Left renal cortex interstitium (tissue), 4 donors: Measurements from ENCODE around the gene FGD4. TPM values are rescaled to one million over a fixed set of nuclear protein-coding genes. Genes with fewer than 3 reads are reported as not detected.
"Not testable (repeated sequence)": the region's sequence is repeated elsewhere in the genome, so short reads cannot be mapped to it uniquely, and the experiment has no call there.

Experiments
- DNase-seq, 4 donors: peaks; one replicate each; pipeline ENCODE4 v3.0.0-alpha.2; 2013; ENCODE audit warnings: low read depth in 4 of 4, low spot score in 2 of 4, missing footprints in 1 of 4
- polyA plus RNA-seq, 4 donors: library from polyadenylated mRNA; unstranded; fragments of 120-200 nt; gene quantifications; one replicate each; pipeline ENCODE4 v1.2.1, GENCODE V29; 2013; ENCODE audit not compliant: insufficient read length in 4 of 4

FGD4 gene
- polyA plus RNA-seq, 4 donors: 14.2 to 18.5 (median 16.9) TPM

DNA sequence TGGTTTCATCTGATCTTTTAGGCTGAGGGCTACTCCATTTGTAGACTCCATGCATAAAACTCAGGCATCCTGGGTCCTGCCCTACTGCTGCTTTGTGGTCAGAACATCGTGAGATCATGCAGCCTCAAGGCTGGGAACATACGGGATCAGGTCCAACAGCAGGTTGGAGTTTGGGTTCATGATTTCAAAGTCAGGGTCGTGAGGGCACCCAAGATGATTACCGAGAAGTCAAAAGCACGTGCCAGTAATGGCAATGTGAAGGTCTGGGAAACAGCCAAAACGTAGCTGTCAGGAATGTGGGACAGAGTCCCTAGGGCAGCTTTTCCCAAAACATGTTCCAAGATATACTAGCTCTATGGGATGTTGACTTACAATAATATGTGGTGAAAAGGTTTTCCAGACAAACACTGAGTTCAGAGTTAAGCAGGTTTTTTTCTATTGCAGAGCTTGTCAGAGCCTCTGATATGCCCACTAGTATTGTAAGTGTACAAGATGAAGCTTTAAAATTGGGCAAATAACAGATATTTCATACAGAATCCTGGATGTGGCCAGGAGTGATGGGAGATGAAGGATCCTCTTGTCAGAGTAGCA, 149.4 kb downstream of the FGD4 start:
- DNase-seq: no peak

DNA sequence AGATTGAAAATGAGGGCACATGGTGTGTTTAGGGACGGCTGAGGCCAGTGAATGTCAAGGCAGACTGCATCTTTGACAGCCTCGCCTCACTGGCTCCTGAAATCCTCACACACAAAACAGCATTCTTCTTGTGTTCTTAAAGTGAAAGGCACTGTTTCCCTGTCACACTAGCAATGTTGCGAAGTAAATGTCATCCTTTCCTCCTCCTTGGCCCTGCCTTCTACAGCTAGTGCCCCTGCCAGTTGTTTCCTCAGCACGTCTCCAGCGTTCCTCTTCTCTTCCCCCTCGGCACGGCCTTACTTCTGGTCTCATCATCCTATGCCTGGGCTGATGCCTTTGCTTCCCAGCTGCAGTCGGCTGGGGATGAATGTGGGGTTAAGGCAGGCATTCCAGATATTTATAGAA, 150.3 kb downstream of the FGD4 start:
- DNase-seq: no peak

DNA sequence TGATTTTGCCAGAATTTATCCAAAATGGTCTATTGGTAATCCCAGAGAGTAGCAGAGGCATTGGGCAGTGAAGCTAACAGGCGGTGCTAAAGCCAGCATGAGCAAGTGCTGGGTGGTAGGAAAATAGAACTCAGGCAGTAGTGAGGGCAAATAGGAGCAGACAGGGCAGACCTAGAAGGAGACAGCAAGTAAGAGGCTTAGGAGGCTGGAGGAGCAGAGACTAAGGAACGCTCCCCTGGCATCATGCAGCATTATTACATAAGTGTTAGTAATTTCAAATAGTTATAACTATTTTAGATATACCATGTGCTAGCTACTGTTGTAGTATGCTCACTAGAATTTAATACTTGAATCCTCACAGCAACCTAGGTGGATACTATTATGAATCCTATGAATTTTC, 151.7 kb downstream of the FGD4 start:
- DNase-seq: no peak

DNA sequence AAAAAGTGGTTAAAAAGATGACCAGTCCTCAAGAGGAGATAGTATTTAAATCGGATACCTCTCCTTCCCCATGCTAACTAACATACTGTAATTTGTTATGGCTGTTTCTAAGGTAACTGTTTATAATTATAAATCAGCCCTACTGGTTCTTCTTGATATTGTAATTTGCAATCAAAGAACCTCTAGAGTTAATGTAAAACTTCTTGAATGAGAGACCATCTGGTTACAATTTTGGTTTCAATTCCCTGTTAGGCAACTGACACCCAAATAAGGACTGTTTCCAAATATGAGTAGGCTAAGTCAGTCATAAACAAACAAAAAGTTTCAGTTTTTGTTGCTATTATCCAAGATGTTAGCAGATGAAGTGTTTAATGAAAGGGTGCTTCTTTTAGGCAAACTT, 159.5 kb downstream of the FGD4 start:
- no peak for DNase-seq

DNA sequence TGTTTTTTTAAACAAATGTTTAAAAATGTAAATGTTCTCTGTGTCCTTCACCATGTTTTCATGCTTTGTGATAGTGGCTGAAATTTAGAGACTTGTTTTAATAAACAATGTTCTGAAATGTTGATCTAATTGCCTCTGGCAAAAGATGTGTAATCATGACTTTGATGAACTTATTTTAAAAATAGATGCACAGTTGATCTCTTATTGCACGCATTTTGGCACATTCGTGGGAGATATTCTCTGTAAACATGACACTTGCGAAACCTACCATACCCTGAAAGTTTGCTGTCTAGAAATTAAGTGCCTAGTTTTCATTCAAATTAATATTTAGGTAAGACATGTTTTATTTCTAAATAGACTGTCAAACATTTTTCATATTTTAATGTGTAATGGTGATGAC, 160.1 kb downstream of the FGD4 start:
- no peak for DNase-seq

DNA sequence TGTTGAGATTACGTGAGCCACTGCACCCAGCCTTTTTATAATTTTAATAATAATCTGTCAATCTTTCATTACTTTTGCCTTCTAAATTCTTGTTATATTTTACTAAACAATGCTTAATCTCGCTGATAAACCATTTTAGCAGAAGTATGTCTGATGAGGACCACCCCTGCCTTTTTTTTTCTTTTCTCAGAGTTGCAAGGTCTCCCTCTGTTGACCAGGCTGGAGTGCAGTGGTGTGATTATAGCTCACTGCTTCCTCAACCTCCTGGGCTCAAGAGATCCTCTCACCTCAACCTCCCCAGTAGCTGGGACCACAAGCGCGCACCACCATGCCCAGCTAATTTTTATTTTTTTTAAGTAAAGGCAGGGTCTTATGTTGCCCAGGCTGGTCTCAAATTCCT, 161.2 kb downstream of the FGD4 start:
- no peak for DNase-seq

DNA sequence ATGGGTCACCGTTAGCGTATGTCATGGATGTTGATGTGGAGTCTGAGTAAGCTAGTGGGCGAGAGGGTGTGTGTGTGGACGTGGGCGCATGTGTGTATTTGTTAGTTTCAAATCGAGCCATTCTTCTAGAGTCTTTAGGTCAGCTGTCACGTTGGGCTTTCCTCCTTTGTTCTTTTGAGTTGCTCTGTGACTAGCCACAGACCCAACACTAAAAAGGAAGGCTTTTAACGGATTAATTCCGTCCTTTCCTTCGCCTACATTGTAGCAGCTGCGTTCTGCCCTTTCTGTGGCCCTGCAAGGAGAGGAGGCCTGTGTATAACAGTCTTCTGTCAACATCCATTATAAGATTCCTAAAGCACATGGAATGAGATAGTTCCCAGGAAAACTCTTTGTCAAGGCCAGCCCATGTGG, 162.6 kb downstream of the FGD4 start:
- no peak for DNase-seq

DNA sequence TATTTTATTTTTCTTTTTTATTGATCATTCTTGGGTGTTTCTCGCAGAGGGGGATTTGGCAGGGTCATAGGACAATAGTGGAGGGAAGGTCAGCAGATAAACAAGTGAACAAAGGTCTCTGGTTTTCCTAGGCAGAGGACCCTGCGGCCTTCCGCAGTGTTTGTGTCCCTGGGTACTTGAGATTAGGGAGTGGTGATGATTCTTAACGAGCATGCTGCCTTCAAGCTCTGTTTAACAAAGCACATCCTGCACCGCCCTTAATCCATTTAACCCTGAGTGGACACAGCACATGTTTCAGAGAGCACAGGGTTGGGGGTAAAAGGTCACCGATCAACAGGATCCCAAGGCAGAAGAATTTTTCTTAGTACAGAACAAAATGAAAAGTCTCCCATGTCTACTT, 163.1 kb downstream of the FGD4 start:
- DNase-seq: not testable (repeated sequence)

DNA sequence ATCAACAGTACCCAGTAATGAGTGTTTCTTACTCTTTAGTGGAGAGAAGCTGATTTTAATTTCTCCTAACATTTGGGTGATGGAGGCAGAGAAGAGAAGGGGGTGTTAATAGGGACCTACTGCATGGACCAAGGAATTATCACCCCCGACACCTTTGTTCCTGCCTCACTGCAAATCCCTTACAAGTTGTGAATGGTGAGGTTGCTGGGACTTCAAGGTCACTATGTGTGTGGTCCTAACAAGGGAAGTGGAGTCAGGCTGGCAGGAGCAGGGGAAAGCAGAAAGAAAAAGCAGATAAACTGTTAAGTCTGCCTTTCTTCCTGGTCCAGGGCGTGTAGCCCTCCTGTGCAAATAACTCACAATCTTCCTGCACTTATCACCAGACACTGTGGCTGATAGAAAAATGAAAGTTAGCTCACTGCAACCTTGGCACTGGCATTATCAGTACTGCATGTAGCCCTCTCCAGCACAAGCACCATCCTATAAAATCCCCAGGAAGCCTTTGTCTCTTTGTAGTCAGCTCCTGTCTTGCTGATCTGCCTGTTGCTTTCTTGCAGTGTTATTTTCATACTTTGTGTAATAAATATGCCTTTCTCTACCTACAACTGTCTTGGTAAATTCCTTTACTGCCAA, 167.4 kb downstream of the FGD4 start:
- no peak for DNase-seq

DNA sequence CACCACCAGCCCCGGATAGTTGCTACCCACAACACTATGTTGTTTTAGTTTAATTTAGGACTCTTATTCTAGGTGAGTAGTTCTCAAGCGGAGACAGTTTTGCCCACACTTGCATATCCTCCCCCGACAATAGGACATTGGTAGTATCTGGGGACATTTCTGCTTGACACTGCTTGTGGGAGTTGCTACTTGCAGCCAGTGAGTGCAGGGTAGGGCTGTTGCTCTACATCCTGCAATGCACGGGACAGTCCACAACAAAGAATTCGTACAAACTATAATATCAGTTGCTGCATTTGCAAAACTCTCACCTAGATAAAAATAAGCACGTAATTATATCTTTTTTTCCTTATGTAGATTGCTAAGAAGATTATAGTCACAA, 167.9 kb downstream of the FGD4 start:
- DNase-seq: no peak

DNA sequence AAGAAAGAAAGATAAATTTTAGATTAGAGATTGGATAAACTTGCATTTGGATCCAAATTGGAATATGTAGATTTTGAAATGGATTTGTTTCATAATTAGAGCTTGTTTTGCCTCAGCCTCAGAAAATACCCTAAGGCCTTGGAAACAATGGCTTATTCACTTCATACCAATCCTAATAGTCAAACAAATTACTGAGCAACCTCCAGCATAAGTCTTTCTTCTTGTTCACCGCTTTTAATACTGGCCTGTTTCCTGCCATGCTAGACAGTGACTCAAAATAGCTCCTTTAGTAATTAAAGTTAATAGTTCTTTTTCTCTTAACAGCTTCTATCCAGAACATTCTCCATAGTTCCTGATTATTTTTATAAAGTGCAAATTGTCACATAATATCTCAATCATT, 168.9 kb downstream of the FGD4 start:
- DNase-seq: no peak

DNA sequence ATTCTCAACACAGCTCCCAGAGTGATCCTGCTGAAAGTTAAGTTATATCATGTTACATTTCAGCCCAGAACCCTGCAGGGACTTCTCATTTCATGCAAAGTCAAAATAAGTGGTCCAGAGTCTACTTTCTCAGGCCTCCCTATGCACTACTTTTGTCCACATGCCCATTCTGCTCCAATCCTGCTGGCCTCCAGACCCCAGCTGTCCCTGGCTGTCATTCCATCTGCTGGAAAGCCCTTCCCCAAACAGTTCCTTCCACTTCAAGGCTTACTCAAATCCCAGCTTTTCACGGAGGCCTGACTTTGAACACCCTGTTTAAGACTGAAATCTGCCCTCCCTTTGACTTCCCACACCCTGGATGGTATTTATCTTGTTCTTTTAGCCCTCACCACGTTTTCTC, 169.9 kb downstream of the FGD4 start:
- DNase-seq: no peak

DNA sequence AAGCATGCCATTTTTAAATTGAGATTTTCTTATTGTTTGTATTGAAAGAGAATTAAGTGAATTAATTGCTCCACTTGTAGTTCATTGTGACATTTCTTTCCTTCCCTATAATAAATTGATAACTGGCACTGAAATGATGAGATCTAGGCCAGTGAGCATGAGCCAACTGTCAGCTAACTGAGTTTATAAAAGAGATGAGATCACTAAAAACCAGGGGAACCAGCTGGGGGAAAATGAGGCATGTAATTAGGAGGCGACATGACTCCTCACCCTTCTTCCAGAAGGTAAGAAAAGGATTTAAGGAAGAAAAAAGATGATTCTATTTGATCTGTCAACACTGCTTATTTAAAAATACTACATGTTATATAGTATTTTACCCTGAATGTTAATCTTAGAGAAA, 175.2 kb downstream of the FGD4 start:
- DNase-seq: no peak

DNA sequence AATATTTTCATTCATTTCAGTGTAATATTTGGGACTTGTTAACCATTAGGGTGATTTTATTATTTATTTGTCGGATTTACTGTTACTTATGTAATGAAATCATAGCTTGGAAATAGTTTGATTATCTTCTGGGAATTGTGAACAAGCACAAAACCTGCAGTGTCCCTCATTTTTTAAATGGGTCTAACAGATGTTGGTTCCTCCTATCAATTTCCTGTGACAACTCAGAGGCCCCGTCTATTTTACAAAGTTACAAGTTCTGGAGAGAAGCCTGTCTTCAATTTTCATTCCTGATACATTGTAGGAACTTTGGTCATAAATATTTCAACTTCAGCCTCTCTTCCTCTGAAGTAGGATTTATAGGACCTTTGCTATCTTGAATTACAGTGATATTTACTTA, 178.0 kb downstream of the FGD4 start:
- no peak for DNase-seq

DNA sequence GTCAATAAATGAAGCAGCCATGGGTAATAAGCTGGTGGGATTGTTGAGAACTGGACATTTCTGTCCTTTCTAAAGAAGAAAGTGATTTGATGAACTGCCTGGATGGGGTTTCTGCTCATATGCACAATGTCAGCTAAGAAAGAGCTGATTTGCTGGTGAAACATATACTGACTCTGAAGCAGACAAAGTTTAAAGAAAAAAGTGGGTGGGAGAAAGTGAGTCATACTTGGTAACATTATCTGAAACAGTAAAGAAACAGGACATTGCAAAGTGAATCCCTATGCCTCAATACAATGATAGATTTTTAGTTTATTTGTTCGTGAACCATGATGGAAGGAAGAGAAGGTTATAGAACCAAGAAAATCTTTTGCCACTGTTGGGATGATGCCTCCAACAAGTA, 184.2 kb downstream of the FGD4 start:
- DNase-seq: no peak

DNA sequence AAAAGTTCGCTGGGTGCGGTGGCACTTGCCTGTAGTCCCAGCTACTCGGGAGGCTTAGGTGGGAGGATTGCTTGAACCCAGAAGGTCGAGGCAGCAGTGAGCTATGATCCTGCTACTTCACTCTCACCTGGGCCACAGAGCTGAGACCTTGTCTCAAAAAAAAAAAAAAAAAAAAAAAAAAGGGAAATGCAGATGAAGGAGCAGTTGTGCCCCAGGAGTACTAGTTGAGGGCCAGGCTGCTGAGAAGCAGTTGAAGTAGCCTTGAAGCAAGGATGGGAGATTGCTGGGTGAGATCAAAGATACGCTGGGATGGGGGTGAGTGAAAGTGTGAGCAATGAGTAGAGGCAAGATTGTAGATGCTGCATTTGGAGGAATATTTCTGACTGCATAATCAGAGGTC, 186.3 kb downstream of the FGD4 start:
- no peak for DNase-seq

DNA sequence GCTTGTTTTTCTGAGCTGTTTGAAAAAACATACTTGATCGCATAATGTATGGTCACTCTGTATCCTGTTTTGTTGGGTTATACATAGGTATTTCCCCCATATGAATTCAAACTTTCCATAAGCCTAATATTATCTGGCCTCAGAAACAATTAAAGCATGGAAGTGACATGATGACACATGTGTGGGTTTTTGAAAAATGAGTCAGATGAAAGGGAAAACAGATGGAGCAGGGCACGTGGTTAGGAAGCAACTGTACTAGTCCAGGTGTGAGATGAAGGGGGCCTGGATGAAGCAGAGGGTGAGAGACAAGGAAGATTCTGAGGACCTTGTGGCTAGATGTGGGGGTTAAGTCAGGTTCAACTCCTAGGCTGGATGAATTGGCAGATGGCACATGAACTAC, 187.0 kb downstream of the FGD4 start:
- DNase-seq: no peak

DNA sequence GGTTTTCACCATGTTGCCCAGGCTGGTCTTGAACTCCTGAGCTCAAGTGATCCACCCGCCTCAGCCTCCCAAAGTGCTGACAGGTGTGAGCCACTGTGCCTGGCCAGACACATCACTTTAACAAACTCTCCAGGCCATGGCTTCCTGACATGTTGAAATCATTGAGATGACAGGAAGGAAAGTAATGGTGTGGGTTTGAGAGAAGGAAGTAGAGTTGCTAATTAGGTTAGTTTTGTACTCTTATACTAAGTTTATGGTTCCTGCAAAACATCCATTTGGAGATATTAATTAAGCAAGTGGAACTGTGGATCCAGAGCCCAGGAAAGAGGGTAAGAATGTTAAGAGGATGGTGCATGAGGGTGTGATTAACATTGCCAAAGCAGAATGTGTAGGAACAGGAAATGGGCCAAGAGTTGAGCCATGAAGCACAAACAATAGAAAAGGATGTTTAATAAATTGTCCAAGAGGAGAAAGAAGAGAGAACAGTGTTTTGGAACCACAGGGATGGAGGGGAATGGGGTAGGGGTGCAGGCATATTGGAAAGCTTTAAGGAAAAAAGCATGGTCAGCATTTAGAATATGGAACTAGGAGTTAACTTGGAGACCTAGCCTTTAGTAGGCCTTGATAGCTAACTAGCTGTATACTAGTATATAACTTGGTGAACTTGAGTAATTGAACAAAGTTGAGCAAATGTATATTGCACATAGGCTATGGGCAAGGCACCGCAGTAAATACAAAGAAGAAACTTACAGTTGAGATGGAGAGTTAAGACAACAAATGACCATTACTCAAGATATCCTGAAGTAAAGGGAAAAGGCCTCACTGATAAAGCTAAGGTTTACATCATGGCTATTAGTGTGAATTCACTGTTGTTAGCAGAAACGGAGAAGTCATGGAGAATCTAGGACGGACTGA, 188.5 kb downstream of the FGD4 start:
- no peak for DNase-seq

DNA sequence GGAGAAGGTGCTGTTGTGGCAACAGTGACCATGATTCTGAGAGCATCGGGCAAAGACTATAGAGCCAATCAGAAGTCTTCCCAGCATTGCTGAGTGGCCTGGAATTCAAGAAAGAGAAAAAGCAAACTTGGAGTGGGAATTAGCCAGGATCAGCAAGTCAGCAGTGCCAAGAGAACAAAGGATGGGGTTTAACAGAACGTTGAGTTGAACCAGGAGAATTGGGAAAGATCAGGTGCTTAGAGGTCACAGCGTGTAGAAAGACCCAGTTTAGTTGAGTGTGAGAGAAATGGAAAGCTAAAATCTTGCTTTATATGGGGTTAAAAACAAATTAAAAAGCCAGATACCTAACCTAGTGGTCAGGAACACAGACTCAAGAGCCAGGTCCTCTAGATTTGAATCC, 189.2 kb downstream of the FGD4 start:
- no peak for DNase-seq

DNA sequence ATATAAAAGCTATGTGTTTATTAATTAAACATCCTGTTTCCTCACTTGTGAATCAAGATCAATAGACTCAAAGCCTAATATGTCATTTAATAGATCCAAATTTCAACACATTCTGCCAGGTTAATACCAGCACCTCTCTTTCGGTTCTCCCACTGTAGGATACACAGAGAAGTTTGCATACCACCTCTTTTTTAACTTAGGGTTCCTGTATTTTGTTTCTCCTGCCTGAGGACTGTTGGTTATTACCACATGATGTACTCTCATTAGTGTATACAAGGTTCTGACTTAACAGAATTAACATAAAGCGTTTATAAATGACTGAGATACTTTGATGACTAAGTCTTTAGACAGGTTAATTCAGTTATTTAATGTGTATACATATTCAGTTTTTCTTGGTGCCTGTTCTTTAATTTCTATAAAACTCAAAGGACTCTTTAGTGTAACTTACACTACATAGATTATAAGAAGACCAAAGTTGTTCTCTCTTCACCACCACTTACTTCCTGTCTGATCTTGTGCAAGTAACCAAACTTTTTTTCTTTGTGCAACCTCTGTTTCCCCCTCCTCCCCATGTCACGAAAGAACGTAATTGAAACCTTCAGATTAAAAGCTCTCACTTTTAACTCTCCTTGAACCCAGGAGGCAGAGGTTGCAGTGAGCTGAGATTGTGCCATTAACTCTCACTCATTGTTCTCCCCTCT, 190.0 kb downstream of the FGD4 start:
- DNase-seq: no peak

DNA sequence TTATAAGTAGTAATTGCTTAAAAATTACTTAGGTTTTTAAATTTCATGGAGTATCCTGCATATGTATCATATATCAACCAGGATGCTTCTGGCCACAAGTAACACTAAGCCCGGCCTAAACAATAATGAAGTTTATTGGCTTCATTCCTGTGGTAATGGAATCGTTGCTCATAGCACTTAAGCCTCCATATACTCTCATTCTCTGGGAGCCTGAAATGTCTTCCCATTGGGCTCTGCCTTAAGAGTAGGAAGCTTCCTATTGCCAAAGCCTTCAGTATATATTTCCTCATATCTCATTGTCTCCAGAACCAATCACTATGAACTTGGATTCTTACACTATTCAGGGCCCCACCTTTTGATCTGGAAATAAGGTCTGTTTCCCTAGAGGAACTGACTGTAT, 195.9 kb downstream of the FGD4 start:
- no peak for DNase-seq
